ENCODE data around the gene EEFSEC.

GRCh38 chr3:128424508-128425069 lies 271.3 kb downstream of the EEFSEC start:
- no peak for TF ChIP-seq CTCF (IDR thresholded peaks at IDR 0.05)
- TF ChIP-seq ZFX (IDR thresholded peaks at IDR 0.05; ENCODE audit: borderline replicate concordance) = no peak
